ENCODE data around the gene PXYLP1.

Gene PXYLP1

DNA sequence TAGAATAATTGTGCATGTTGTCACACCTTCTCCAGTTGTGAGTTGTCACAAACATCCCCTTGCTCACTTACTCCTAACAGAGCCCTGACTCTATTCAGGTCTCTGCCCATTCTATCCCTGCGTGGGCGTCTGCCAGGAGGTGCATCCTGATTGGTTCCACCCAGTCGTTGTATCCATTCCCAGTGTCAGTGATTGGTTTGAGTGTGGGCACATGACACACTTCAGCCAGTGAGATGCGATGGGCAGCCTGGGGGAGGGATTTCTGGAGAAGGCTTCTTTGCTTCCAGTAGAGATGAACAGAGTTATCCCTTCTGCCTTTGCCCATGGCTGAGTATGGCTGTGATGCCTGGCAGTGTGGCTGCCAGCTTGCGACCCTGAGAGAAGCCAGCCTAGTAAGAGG, 18.7 kb downstream of the PXYLP1 start:
- H3K27ac ChIP-seq, result no peak overlapping the region
- CTCF ChIA-PET, result interaction anchor here (0.7 to 2.3 kb wide), 2 partner anchors 19 to 987 kb away, joined by 3 to 10 read pairs; partner anchors contain the start of gene PXYLP1
- POLR2A ChIA-PET (ENCODE audit: low non-redundant PET), result no interaction called here
- DNase-seq (ENCODE audit: low spot score), result no peak
- TF ChIP-seq, protein P1, sequence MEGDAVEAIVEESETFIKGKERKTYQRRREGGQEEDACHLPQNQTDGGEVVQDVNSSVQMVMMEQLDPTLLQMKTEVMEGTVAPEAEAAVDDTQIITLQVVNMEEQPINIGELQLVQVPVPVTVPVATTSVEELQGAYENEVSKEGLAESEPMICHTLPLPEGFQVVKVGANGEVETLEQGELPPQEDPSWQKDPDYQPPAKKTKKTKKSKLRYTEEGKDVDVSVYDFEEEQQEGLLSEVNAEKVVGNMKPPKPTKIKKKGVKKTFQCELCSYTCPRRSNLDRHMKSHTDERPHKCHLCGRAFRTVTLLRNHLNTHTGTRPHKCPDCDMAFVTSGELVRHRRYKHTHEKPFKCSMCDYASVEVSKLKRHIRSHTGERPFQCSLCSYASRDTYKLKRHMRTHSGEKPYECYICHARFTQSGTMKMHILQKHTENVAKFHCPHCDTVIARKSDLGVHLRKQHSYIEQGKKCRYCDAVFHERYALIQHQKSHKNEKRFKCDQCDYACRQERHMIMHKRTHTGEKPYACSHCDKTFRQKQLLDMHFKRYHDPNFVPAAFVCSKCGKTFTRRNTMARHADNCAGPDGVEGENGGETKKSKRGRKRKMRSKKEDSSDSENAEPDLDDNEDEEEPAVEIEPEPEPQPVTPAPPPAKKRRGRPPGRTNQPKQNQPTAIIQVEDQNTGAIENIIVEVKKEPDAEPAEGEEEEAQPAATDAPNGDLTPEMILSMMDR (conservative IDR thresholded peaks at IDR 0.05; ENCODE audit: low read depth), result no peak

DNA sequence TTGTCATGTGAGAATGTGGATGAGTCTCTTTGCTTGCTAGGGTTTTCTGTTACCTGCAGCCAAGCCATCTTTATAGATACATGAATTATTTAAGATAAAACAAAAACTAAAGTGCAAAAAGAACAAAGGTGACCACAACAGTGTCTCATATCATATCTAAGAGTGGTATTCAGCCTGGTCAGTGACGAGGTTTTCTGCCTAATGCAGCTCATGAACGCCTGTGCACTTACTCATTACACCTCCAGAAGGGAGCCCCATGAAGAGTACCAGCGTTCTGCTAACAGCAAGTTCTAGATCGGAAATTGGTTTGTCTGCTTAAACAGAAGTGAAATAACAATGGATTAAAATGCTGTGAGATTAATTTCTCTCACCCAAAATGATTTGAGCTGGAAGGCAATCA, 19.2 kb downstream of the PXYLP1 start:
- H3K27ac ChIP-seq, result no peak overlapping the region
- DNase-seq (ENCODE audit: low spot score), result no peak
- ChIA-PET CTCF (no interaction called here), POLR2A (ENCODE audit: low non-redundant PET) (no interaction called here)
- TF ChIP-seq, protein P1 (conservative IDR thresholded peaks at IDR 0.05; ENCODE audit: low read depth), result no peak

GRCh38 chr3:141253326-141253725, 21.7 kb downstream of the PXYLP1 start:
- TF ChIP-seq, protein P1 (conservative IDR thresholded peaks at IDR 0.05; ENCODE audit: low read depth), result no peak
- CTCF ChIA-PET, result no interaction called here
- POLR2A ChIA-PET (ENCODE audit: low non-redundant PET), result no interaction called here
- no peak overlapping the region for H3K27ac ChIP-seq
- no peak for DNase-seq (ENCODE audit: low spot score)

DNA sequence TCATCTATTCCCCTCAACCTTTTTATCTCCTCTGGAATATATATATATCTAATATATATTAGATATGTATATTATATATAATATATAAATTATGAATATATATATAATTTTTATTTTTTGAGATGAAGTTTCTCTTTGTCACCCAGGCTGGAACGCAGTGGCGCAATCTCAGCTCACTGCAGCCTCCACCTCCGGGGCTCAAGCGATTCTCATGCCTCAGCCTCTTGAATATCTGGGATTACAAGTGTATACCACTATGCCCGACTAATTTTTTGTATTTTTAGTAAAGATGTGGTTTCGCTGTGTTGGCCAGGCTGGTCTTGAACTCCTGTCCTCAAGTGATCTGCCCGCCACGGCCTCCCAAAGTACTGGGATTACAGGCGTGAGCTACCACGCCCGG, 22.2 kb downstream of the PXYLP1 start:
- no peak overlapping the region for H3K27ac ChIP-seq
- POLR2A ChIA-PET (ENCODE audit: low non-redundant PET), result no interaction called here
- CTCF ChIA-PET, result interaction anchor here (0.5 to 0.7 kb wide), 2 partner anchors 12 to 148 kb away, joined by 3 to 5 read pairs; no protein-coding TSS in a partner anchor

GRCh38 chr3:141255137-141255845, 23.7 kb downstream of the PXYLP1 start:
- TF ChIP-seq, protein P1 (conservative IDR thresholded peaks at IDR 0.05; ENCODE audit: low read depth), result no peak
- ChIA-PET POLR2A (ENCODE audit: low non-redundant PET) (no interaction called here), CTCF (interaction anchor here (0.5 to 1.1 kb wide), 3 partner anchors 26 to 289 kb away, joined by 3 read pairs; no protein-coding TSS in a partner anchor)
- no peak overlapping the region for H3K27ac ChIP-seq
- DNase-seq (ENCODE audit: low spot score), result no peak

More for the DNA sequence above, 22.2 kb downstream of the PXYLP1 start:
- no peak for DNase-seq (ENCODE audit: low spot score)
- TF ChIP-seq, protein P1 (conservative IDR thresholded peaks at IDR 0.05; ENCODE audit: low read depth), result no peak

DNA sequence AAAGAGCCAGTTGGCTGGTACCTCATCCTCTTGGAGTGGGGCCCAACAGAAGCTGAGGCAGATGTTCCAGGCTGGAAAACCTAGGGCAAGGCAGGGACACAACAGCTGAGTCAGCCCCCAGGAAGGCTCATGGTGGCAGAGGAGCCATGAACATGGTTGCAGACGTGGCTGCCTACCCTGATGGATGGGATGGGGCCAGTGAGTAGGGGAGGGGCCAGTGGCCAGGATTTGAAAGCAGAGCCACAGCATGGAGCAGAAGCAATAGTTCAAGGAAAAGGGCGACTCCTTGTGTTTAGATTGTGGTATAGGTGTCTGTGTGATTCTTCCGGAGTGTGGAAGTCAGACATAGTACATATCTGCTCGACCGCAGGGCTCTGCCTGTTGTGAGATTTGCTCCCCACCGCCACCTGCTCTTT, 24.2 kb downstream of the PXYLP1 start:
- no peak overlapping the region for H3K27ac ChIP-seq
- TF ChIP-seq, protein P1 (conservative IDR thresholded peaks at IDR 0.05; ENCODE audit: low read depth), result no peak
- POLR2A ChIA-PET (ENCODE audit: low non-redundant PET), result no interaction called here
- DNase-seq (ENCODE audit: low spot score), result no peak
- CTCF ChIA-PET, result interaction anchor here (0.6 to 1.1 kb wide), 2 partner anchors 25 to 192 kb away, joined by 3 read pairs; no protein-coding TSS in a partner anchor
